Stimulated activated naive CD8-positive, alpha-beta T cell treated with anti-CD3 and anti-CD28 coated beads, Interleukin-15, amount 100 ng/mL, for 72 hours (primary cell): Measurements from ENCODE around the gene SEPTIN12.
A peak's percentile ranks its signal among the peaks of the same experiment; 100 is the strongest.

Experiments
- ATAC-seq: fragments of 150-1000 bp; cut with Tn5 transposase; 2 replicates; pipeline ENCODE4 v1.10.0; 2021; ENCODE audit warnings: mild to moderate bottlenecking, moderate library complexity
- DNase-seq, 2 donors: peaks; one replicate each; pipeline ENCODE4 v3.0.0; 2021 to 2022
- H3K27ac Mint-ChIP-seq, 2 donors: one replicate each; pipeline ENCODE4 v1.8.0; 2022; ENCODE audit warnings: mild to moderate bottlenecking in 2 of 2, mixed read lengths in 2 of 2, moderate library complexity in 2 of 2
- H3K27me3 Mint-ChIP-seq: one replicate; pipeline ENCODE4 v1.8.0; 2022; ENCODE audit warnings: mixed read lengths
- H3K4me1 Mint-ChIP-seq: one replicate; pipeline ENCODE4 v1.8.0; 2022; ENCODE audit warnings: mild to moderate bottlenecking, mixed read lengths
- H3K4me3 Mint-ChIP-seq, 2 donors: one replicate each; pipeline ENCODE4 v1.8.0; 2022; ENCODE audit warnings: mild to moderate bottlenecking in 2 of 2, mixed read lengths in 2 of 2, moderate library complexity in 1 of 2
- H3K9me3 Mint-ChIP-seq, 2 donors: one replicate each; pipeline ENCODE4 v1.8.0; 2022; ENCODE audit warnings: mixed read lengths in 2 of 2

The SEPTIN12 gene

DNA sequence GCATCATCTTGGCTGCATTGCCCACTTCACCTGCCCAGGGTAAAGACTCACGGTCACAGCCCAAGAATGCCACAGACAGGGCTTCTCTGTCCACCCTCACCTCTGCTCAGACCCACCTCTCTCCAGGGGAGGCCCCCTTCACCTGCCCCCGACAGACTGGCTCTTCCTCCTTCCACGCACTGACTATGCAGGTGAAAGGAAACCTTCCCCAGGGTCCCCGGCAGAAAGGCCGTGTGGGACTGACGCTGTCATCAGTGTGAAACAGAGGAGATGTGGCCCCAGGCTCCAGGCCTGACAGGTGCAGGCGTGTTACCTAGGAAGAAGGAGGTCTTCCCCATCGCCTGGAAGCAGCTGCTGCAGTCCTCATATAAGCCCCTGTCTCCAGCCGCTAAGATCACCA is 23.6 kb upstream of the SEPTIN12 start:
- H3K4me3 Mint-ChIP-seq = no peak overlapping the region
- DNase-seq (no peak), ATAC-seq (no peak)
- peak overlapping the region in 1 of 2 donors; percentile 88 for H3K27ac Mint-ChIP-seq
- no peaks in the 10 kb centered on the region for H3K27me3 Mint-ChIP-seq
- no peaks in the 10 kb centered on the region for H3K4me1 Mint-ChIP-seq
- no peaks in the 10 kb centered on the region for H3K9me3 Mint-ChIP-seq

DNA sequence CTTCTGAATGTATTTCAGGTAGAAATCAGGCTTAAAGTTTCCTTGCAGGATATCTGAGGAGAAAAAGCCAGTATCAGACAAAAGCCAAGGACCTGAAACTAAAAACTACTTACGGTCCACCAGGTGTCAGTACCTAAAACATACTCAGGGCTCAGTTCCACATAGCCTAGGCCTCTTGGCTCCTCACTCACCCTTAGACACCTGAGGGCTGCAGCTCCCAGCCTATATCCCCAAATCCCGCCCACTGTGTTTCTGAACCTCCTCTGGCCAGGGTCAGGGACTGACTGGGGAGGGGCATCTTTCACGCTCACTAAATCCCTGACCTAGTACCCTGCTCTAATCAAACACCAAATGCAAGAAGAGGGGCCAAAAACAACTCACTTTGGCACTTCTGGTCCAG is 23.1 kb upstream of the SEPTIN12 start:
- ATAC-seq (no peak), DNase-seq (no peak)
- no peak overlapping the region for H3K27ac Mint-ChIP-seq
- no peaks in the 10 kb centered on the region for H3K4me1 Mint-ChIP-seq
- no peaks in the 10 kb centered on the region for H3K27me3 Mint-ChIP-seq
- no peak overlapping the region for H3K4me3 Mint-ChIP-seq
- H3K9me3 Mint-ChIP-seq = no peaks in the 10 kb centered on the region

DNA sequence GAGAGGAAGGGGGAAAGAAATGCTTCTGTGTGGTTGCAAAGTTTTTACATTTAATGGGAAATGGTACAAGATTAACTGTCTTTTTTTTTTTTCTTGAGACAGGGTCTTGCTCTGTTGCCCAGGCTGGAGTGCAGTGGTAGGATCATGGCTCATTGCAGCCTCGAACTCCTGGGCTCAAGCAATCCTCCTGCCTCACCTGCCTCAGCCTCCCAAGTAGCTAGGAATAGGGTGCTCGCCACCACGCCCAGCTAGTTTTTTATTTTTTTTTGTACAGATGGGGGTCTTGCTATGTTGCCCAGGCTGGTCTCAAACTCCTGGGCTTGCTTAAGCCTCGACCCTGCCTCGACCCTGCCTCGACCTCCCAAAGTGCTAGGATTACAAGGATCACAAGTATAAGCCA is 18.1 kb upstream of the SEPTIN12 start:
- Mint-ChIP-seq H3K4me3 (no peak overlapping the region), H3K27ac (no peak overlapping the region), H3K9me3 (no peaks in the 10 kb centered on the region), H3K27me3 (no peaks in the 10 kb centered on the region), H3K4me1 (peaks cover 23% of the 10 kb centered on the region)
- DNase-seq (no peak), ATAC-seq (no peak)

DNA sequence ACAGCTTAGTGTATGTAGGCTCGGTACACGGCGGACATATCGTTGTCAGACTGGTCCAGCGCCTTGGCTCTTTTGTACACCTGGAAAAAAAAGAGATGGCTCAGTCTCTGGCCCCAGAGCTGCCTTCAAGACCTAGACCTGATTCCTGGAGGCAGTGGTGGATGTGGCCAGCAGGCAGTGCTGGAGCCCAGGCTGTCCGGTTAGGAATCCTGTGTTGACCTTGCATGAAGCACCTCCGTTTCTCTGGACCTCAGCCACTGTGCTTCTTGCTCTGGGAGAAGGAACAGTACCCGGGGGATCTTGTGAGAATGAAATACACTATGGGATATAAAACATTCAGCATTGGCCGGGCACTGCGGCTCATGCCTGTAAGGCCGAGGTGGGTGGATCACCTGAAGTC is 17.1 kb upstream of the SEPTIN12 start:
- Mint-ChIP-seq H3K27me3 (no peaks in the 10 kb centered on the region), H3K27ac (no peak overlapping the region), H3K4me1 (peaks cover 26% of the 10 kb centered on the region), H3K9me3 (no peaks in the 10 kb centered on the region), H3K4me3 (no peak overlapping the region)
- ATAC-seq (no peak), DNase-seq (no peak)

DNA sequence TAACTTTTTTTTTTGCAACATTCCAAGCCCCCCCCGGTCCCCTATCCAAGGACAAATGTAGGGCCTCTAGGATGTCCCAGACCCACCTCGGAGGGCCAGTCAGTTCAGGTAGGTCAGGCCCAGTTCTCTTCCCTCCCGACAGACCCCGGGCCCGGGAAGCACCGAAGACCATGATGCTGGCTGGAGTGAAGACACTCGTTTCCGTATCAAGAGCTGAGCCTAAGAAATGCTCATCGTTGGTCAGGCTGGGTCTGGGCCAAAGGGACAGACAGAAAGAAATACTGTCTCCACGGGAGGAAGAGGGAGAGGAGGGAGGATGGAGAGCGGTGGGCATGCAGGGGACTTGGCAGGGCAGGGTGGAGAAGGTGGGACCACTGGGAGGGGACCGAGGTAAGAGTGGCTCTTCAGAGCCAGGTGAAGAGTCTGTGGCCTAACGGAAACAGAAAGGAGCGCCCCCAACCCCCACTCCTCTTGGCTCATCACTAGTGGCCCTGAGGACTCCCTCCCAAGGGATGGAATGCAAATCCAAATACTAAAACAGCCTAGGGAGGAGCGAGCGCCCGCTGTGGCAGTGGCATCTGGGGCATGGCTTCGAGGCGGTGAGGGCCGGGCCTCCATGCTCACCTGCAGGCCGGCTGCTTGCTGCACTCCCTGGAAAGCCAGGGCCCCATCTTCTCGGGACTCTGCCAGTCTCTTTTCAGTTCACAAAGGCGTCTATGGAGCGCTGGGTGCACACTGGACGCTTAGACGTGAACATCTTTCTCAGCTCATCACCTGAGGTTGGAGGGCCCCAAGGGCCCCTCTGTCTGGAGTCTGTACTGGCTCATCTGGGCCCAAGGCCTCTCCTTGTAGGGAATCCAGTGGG is 16.0 kb upstream of the SEPTIN12 start:
- DNase-seq (no peak), ATAC-seq (no peak)
- H3K27ac Mint-ChIP-seq = no peak overlapping the region
- H3K4me1 Mint-ChIP-seq = peaks cover 26% of the 10 kb centered on the region
- peak overlapping the region in 1 of 2 donors; percentile 49 for H3K4me3 Mint-ChIP-seq
- no peaks in the 10 kb centered on the region for H3K9me3 Mint-ChIP-seq
- H3K27me3 Mint-ChIP-seq = no peaks in the 10 kb centered on the region

DNA sequence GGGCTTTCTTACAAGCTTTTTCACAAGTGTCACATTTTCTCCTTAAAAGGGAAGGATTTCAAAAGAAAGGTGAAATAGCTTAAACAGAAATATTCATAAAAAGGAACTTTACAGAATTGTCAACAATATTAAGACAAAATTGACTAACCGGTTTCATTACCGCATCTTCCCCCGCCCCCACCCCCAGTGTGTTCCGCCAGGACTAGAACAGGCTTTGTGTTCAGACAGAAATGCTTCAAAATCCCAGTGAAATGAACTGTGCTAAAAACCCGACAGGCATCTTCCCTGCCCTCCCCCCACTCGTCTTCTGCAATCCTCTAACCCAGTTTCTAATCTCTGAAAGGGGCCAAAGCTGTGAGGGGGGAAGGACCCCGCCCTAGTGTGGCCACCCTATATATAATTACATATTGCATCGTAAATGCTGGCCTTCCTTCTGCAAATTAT is 15.3 kb upstream of the SEPTIN12 start:
- DNase-seq (no peak), ATAC-seq (no peak)
- H3K4me1 Mint-ChIP-seq = peaks cover 26% of the 10 kb centered on the region
- H3K27ac Mint-ChIP-seq = no peak overlapping the region
- H3K4me3 Mint-ChIP-seq = peak overlapping the region; percentile 86 to 87
- H3K9me3 Mint-ChIP-seq = no peaks in the 10 kb centered on the region
- H3K27me3 Mint-ChIP-seq = no peaks in the 10 kb centered on the region

DNA sequence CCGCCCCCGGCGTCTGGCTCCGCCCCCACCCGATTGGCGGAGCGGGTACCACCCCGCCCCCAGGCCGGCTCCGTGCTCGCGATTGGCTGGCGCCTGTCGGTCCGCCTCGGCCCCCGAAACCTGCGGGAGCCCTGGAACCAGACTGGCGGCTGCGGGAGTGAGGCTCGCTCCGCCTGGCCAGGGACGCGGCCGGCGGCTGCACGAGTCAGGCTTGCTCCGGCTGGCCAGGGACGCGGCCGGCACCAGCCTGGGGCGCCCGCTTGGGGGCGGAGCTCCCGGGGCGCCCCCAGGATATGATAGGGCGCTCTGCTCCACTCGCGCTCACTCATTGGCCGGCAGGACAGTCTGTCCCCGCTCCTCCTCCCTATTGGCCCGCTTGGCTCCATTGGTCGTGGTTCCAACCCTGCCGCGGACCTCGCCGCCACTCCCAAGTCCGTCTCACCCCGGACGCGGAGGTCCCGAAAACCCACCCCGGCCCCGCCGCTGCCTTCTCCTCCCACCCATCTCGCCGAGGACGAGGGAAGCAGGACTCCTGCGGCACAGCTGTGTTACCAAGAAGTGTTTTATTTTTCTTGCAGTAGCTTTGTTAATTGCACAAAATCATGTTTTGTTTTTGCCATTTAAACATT is 14.6 kb upstream of the SEPTIN12 start:
- DNase-seq (peak; percentile 86 to 91), ATAC-seq (peak; percentile 96)
- H3K4me3 Mint-ChIP-seq = peak overlapping the region; percentile 86 to 87
- H3K9me3 Mint-ChIP-seq = no peaks in the 10 kb centered on the region
- H3K27ac Mint-ChIP-seq = peak overlapping the region in 1 of 2 donors; percentile 54
- H3K4me1 Mint-ChIP-seq = peaks cover 26% of the 10 kb centered on the region
- no peaks in the 10 kb centered on the region for H3K27me3 Mint-ChIP-seq

DNA sequence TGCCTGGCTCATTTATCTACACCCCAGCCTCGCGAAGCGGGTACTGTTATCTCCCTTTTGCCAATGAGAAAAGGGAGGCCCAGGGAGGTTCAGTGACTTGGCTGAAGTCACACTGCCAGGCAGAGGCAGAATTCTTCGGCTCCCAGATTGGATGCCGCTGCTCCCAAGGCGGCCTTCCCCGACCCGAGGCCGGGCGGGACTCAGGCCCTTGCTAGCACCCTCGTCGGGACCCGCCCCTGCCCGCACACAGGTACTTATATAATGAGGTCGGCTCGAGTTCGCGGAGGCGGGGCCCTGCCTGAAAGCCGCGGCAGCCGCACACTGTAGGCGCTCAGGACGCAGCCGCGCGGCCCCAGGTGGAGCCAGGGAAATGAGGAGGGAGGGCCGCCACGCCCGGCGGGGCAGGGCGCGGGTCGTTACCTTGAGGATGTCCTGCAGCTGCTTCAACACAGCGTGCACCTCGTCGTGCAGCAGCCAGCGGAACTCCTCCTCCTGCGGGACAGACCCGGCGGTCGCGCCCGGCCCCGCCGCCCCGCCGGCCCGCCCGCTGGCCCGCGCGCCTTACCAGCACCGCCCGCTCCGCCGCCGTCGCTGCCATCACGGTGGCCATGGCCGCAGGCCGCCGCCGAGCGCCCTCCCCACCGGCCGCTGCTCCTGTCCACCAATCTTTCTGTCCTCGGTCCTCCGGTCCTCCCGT is 14.0 kb upstream of the SEPTIN12 start, which contains the start of gene ROGDI:
TSS of gene ROGDI (minus strand) at position 672 of the 697 bp plus-strand sequence. CDS start at position 610, 62 bp downstream.
- no peaks in the 10 kb centered on the region for H3K27me3 Mint-ChIP-seq
- DNase-seq (peak in 1 of 2 donors; percentile 69), ATAC-seq (peak; percentile 68)
- H3K9me3 Mint-ChIP-seq = no peaks in the 10 kb centered on the region
- H3K27ac Mint-ChIP-seq = peak within 1 kb of the TSS; percentile 54 to 57
- H3K4me3 Mint-ChIP-seq = peak within 1 kb of the TSS; percentile 87 to 91
- peaks cover 26% of the 10 kb centered on the region for H3K4me1 Mint-ChIP-seq

DNA sequence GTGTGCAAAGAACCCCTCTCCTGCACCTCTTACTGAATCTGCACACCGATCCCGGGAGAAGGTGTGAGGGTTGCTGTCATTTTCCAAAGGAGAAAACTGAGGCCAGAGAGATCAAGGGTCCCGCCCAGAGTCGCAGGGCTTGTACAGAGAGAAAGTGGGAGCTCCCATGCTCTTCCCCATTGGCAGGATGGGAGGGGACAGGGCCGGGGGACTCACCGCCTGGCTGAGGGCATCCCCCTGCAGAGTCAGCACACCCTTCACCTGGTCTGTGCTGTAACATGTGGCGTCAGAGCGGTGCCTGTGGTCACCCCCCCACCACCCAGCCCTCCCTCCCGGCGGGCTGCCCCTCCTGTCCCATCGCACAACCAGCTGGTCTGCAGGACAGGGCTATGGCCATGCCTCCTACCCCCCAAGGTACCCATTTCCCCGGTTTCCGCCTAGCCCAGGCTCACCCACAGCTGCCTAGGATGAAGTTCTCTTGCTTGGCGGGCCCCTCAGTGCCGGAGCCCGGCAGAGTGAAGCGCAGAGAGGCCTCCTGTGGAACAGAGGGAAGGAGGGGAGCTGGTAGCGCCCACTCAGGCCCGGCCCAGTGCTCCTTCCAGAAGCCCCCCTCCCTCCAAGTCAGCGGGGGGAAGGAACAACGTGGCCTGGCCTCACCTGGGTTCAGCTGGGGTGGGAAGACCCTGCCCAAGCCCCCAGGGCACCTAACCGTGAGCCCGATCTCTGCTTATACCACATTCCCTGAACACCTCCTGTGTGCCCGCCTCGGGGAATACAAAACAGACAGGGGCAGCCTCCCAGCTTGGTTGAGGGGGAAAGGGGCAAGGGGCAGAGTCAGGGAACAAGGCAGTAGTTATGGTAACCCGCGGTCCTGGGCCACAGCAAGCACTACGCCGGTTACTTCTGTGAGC is 13.2 kb upstream of the SEPTIN12 start:
- Mint-ChIP-seq H3K4me3 (peak overlapping the region; percentile 82 to 91), H3K27me3 (no peaks in the 10 kb centered on the region), H3K4me1 (peaks cover 26% of the 10 kb centered on the region), H3K9me3 (no peaks in the 10 kb centered on the region), H3K27ac (peak overlapping the region in 1 of 2 donors; percentile 48)
- no peak for DNase-seq
- no peak for ATAC-seq

DNA sequence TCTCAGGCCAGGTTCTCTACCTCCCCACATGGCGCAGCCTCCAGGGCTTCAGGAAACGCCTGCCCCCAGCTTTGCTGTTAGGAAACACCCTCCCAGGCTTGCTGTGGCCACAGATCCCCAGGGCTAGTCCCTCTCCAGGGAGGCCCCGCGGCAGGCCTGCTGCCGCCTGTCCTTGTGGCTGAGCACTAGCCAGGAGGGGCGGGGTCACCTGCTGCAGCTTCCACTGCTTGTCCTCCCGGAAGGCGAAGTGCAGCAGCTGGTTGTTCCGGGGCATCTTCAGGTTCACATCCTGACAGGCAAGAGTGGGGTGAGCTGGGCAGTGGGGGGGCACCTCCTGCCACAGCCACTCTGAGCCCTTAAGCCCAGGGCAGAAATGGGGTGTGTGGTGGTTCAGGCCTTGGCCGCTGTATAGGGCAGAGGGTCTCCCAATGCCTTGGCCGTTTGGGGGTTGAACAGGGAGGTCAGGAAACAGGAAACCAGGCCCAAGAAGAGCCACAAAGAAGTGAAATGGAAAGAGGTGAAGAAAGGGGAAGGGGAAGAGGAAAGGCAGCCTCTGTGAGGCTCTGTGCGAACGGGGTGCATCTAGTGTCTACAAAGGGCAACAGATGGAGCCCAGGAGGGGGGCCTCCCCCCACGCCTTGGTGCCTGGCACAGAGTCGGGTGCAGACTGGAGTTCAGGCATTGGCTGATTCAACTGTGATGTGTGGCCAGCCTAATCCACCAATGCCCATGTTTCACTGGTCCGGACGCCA is 12.3 kb upstream of the SEPTIN12 start:
- Mint-ChIP-seq H3K9me3 (no peaks in the 10 kb centered on the region), H3K4me3 (peak overlapping the region; percentile 53 to 59), H3K27ac (no peak overlapping the region), H3K4me1 (peaks cover 26% of the 10 kb centered on the region), H3K27me3 (no peaks in the 10 kb centered on the region)
- no peak for ATAC-seq
- no peak for DNase-seq

DNA sequence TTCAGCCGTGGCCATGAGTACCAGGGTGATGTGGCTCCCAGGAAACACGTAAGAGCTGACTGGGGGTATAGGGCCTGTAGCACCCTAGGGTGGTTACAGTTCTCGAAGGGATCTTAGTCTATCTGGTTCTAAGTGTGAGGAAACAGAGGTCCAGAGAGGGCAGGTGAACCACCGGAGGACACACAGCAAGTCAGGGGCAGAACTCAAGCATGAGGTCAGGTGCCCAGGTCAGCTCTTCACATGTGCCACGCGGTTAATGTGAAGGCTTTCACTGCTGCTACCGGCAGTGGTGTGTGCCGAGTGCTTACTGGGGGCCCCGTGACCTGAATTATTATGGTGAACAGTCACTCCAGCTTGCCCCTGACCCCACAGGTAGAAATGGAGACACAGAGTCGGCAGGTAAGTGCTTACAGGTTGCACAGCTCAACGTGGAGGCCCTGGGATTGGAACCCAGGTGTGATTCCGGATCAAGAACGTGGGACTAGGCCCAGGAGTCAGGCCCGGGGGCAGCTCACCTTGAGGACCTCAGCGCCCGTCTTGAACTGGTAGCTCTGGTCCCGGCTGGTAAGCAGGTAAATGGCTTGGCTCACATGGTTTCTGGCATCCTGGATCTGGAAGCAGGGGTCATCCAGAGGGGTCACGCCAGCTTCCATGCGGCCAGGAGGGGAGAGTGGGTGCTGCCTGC is 11.2 kb upstream of the SEPTIN12 start:
- ATAC-seq (no peak), DNase-seq (no peak)
- no peak overlapping the region for H3K27ac Mint-ChIP-seq
- H3K4me1 Mint-ChIP-seq = peaks cover 26% of the 10 kb centered on the region
- no peaks in the 10 kb centered on the region for H3K27me3 Mint-ChIP-seq
- no peak overlapping the region for H3K4me3 Mint-ChIP-seq
- no peaks in the 10 kb centered on the region for H3K9me3 Mint-ChIP-seq

DNA sequence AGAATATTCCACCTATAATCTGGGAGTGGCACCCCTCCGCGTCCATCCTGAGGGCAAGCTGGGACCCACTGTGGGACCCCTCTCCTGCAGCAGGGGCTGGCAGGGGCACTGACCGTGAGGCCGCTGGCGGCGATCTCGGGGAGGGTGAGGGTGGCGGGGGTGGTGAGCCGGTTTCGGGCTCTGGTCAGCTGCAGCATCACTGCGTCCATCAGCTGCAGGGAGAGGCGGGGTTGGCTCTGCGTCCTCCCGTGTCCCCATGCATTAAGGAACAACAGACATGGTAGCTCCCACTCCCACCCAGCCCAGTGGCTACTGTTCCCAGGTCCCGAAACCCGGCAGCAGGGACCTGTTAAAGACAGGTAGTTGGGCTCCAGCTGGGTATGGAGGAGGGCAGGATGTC is 10.3 kb upstream of the SEPTIN12 start:
- Mint-ChIP-seq H3K9me3 (no peaks in the 10 kb centered on the region), H3K27me3 (no peaks in the 10 kb centered on the region), H3K4me3 (no peak overlapping the region), H3K27ac (no peak overlapping the region), H3K4me1 (peaks cover 18% of the 10 kb centered on the region)
- ATAC-seq = no peak
- no peak for DNase-seq

DNA sequence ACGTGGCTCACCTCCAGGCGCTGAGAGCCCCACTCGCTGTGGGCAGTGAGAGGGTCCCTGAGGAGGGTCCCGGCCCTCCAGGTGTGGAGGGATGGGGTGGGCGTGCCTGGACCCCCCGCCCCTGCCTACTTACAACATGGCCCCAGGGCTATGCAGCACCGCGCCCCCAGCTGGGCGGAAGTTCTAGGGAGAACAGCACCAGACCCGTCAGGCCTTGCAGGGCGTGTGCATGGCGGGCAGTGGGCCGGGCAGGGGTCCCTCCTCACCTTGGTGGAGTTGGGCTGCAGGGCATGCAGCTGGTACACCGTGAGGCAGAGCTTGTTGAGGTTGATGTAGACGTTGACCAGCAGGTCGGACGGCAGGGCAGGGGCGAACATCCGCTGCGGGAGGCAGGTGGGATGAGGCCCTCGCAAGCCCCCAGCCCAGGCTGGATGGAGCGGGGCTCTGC is 9.7 kb upstream of the SEPTIN12 start:
- no peaks in the 10 kb centered on the region for H3K9me3 Mint-ChIP-seq
- DNase-seq (no peak), ATAC-seq (no peak)
- no peak overlapping the region for H3K27ac Mint-ChIP-seq
- no peak overlapping the region for H3K4me3 Mint-ChIP-seq
- no peaks in the 10 kb centered on the region for H3K27me3 Mint-ChIP-seq
- H3K4me1 Mint-ChIP-seq = peaks cover 12% of the 10 kb centered on the region
